NCI-H510A (cell line): ENCODE measurements around the gene SPEG.

Experiments
- DNase-seq: peaks from one replicate; lab custom pipeline; 2025; lab: John Stamatoyannopoulos, UW

SPEG gene

GRCh38 chr2:219425238-219426067 is 9.2 kb upstream of the SPEG start:
- no peak for DNase-seq

- DNase-seq: no peak
Measured at GRCh38 chr2:219426068-219426443, 8.6 kb upstream of the SPEG start.

GRCh38 chr2:219426534-219427136 is 8.0 kb upstream of the SPEG start:
- no peak for DNase-seq

GRCh38 chr2:219428469-219428868 is 6.2 kb upstream of the SPEG start:
- DNase-seq: no peak

GRCh38 chr2:219429958-219430606 is 4.6 kb upstream of the SPEG start:
- DNase-seq: no peak

GRCh38 chr2:219430633-219431615 is 3.7 kb upstream of the SPEG start:
- DNase-seq: no peak

- no peak for DNase-seq
Measured at GRCh38 chr2:219433666-219434467, 776 bp upstream of the SPEG start.

- no peak for DNase-seq
Measured at GRCh38 chr2:219434468-219434717, 250 bp upstream of the SPEG start.

- no peak for DNase-seq
Measured at GRCh38 chr2:219435701-219436100, 1.1 kb downstream of the SPEG start.

- no peak for DNase-seq
Measured at GRCh38 chr2:219436491-219436890, 1.8 kb downstream of the SPEG start.

- DNase-seq: no peak
Measured at GRCh38 chr2:219437141-219437540, 2.5 kb downstream of the SPEG start.

- DNase-seq: no peak
Measured at GRCh38 chr2:219437690-219438206, 3.1 kb downstream of the SPEG start.

GRCh38 chr2:219438453-219438852 is 3.8 kb downstream of the SPEG start:
- no peak for DNase-seq

GRCh38 chr2:219439506-219439905 is 4.9 kb downstream of the SPEG start:
- DNase-seq: no peak

GRCh38 chr2:219440388-219441256 is 6.0 kb downstream of the SPEG start:
- DNase-seq: no peak

GRCh38 chr2:219441451-219442255 is 7.0 kb downstream of the SPEG start:
- peak; percentile 52 for DNase-seq

- no peak for DNase-seq
Measured at GRCh38 chr2:219442256-219443015, 7.8 kb downstream of the SPEG start.

GRCh38 chr2:219443016-219443696 is 8.5 kb downstream of the SPEG start:
- DNase-seq: no peak
